Measurements from ENCODE around the gene AOPEP.
A peak's percentile ranks its signal among the peaks of the same experiment; 100 is the strongest.

The AOPEP gene

GRCh38 chr9:95096807-95097206, 370.3 kb downstream of the AOPEP start:
- TF ChIP-seq RAD21 (IDR thresholded peaks at IDR 0.05; ENCODE audit: low read depth) (peak; percentile 19; the same call in 1 of the 2 replicates), YY1 (IDR thresholded peaks at IDR 0.05; ENCODE audit: low read depth) (no peak)

GRCh38 chr9:95097279-95097678, 370.8 kb downstream of the AOPEP start:
- no peak for TF ChIP-seq TCF12 (IDR thresholded peaks at IDR 0.05; ENCODE audit: low read depth)
- no peak for TF ChIP-seq CREB1 (IDR thresholded peaks at IDR 0.05; ENCODE audit: low read depth)
- no peak for TF ChIP-seq NFIC (IDR thresholded peaks at IDR 0.05)
- no peak for TF ChIP-seq CEBPB (IDR thresholded peaks at IDR 0.05)
- TF ChIP-seq TAF1 (IDR thresholded peaks at IDR 0.05; ENCODE audit: low read depth), result no peak
- no peak for TF ChIP-seq YY1 (IDR thresholded peaks at IDR 0.05; ENCODE audit: low read depth)
- TF ChIP-seq RAD21 (IDR thresholded peaks at IDR 0.05; ENCODE audit: low read depth), result no peak
- TF ChIP-seq ZBTB7A (IDR thresholded peaks at IDR 0.05; ENCODE audit: low read depth), result no peak
- TF ChIP-seq MAX (IDR thresholded peaks at IDR 0.05), result no peak
- TF ChIP-seq TEAD4 (IDR thresholded peaks at IDR 0.05), result no peak
- TF ChIP-seq USF1 (IDR thresholded peaks at IDR 0.05), result no peak
- TF ChIP-seq REST (IDR thresholded peaks at IDR 0.05; ENCODE audit: low read depth), result no peak
- TF ChIP-seq EP300 (IDR thresholded peaks at IDR 0.05; ENCODE audit: borderline replicate concordance), result no peak
- no peak for TF ChIP-seq EGR1 (IDR thresholded peaks at IDR 0.05)
- no peak for TF ChIP-seq FOXM1 (IDR thresholded peaks at IDR 0.05; ENCODE audit: borderline replicate concordance, low read depth)

GRCh38 chr9:95098391-95098921, 372.0 kb downstream of the AOPEP start:
- peak; percentile 32; the same call in 1 of the 2 replicates for TF ChIP-seq ZBTB7A (IDR thresholded peaks at IDR 0.05; ENCODE audit: low read depth)
- no peak for TF ChIP-seq CREB1 (IDR thresholded peaks at IDR 0.05; ENCODE audit: low read depth)
- 0 out of 2 replicates have a peak, but pooled peaks have one; percentile 14 for TF ChIP-seq NFIC (IDR thresholded peaks at IDR 0.05)

GRCh38 chr9:95099321-95100070, 373.0 kb downstream of the AOPEP start:
- TF ChIP-seq USF1 (IDR thresholded peaks at IDR 0.05), result no peak

- TF ChIP-seq TCF12 (IDR thresholded peaks at IDR 0.05; ENCODE audit: low read depth), result no peak
- no peak for TF ChIP-seq EGR1 (IDR thresholded peaks at IDR 0.05)
- no peak for TF ChIP-seq CREB1 (IDR thresholded peaks at IDR 0.05; ENCODE audit: low read depth)
- TF ChIP-seq CEBPB (IDR thresholded peaks at IDR 0.05), result no peak
- no peak for TF ChIP-seq TAF1 (IDR thresholded peaks at IDR 0.05; ENCODE audit: low read depth)
- no peak; the same call in 1 of the 2 replicates for TF ChIP-seq FOXM1 (IDR thresholded peaks at IDR 0.05; ENCODE audit: borderline replicate concordance, low read depth)
- TF ChIP-seq EP300 (IDR thresholded peaks at IDR 0.05; ENCODE audit: borderline replicate concordance), result peak; percentile 77; the same call in 1 of the 2 replicates
- TF ChIP-seq ZBTB7A (IDR thresholded peaks at IDR 0.05; ENCODE audit: low read depth), result no peak
- no peak for TF ChIP-seq YY1 (IDR thresholded peaks at IDR 0.05; ENCODE audit: low read depth)
- no peak for TF ChIP-seq TEAD4 (IDR thresholded peaks at IDR 0.05)
- TF ChIP-seq RAD21 (IDR thresholded peaks at IDR 0.05; ENCODE audit: low read depth), result no peak
- no peak for TF ChIP-seq MAX (IDR thresholded peaks at IDR 0.05)
- peak; percentile 58 for TF ChIP-seq NFIC (IDR thresholded peaks at IDR 0.05)
These were observed 373.6 kb downstream of the AOPEP start for GRCh38 chr9:95100071-95100627.

GRCh38 chr9:95101326-95101725, 374.8 kb downstream of the AOPEP start:
- TF ChIP-seq EP300 (IDR thresholded peaks at IDR 0.05; ENCODE audit: borderline replicate concordance) (no peak), ZBTB7A (IDR thresholded peaks at IDR 0.05; ENCODE audit: low read depth) (no peak), USF1 (IDR thresholded peaks at IDR 0.05) (no peak), TCF12 (IDR thresholded peaks at IDR 0.05; ENCODE audit: low read depth) (no peak), NFIC (IDR thresholded peaks at IDR 0.05) (no peak)

- no peak for TF ChIP-seq YY1 (IDR thresholded peaks at IDR 0.05; ENCODE audit: low read depth)
- TF ChIP-seq ZBTB7A (IDR thresholded peaks at IDR 0.05; ENCODE audit: low read depth), result no peak
- TF ChIP-seq EGR1 (IDR thresholded peaks at IDR 0.05), result no peak
- no peak for TF ChIP-seq CREB1 (IDR thresholded peaks at IDR 0.05; ENCODE audit: low read depth)
- TF ChIP-seq TAF1 (IDR thresholded peaks at IDR 0.05; ENCODE audit: low read depth), result no peak
- no peak for TF ChIP-seq FOXM1 (IDR thresholded peaks at IDR 0.05; ENCODE audit: borderline replicate concordance, low read depth)
- no peak for TF ChIP-seq EP300 (IDR thresholded peaks at IDR 0.05; ENCODE audit: borderline replicate concordance)
- TF ChIP-seq USF1 (IDR thresholded peaks at IDR 0.05), result no peak
- no peak for TF ChIP-seq NFIC (IDR thresholded peaks at IDR 0.05)
- TF ChIP-seq CEBPB (IDR thresholded peaks at IDR 0.05), result no peak
- TF ChIP-seq RAD21 (IDR thresholded peaks at IDR 0.05; ENCODE audit: low read depth), result no peak
- TF ChIP-seq TCF12 (IDR thresholded peaks at IDR 0.05; ENCODE audit: low read depth), result no peak
- no peak for TF ChIP-seq REST (IDR thresholded peaks at IDR 0.05; ENCODE audit: low read depth)
- TF ChIP-seq MAX (IDR thresholded peaks at IDR 0.05), result no peak
- no peak for TF ChIP-seq TEAD4 (IDR thresholded peaks at IDR 0.05)
These were observed 375.5 kb downstream of the AOPEP start for GRCh38 chr9:95102001-95102433.
